ENCODE data around the gene PLXNB1.

- TF ChIP-seq CTCF (conservative IDR thresholded peaks at IDR 0.05), result no peak
- no peak for TF ChIP-seq ZFX (IDR thresholded peaks at IDR 0.05)
Measured at GRCh38 chr3:48475188-48475587, 45.3 kb upstream of the PLXNB1 start.

Measured in C4-2B (cell line).